ENCODE measurements around the gene ACBD4.

Gene ACBD4

GRCh38 chr17:45136846-45137560, 1.5 kb downstream of the ACBD4 start:
- Histone ChIP-seq H3K4me3 (replicated peaks; ENCODE audit: insufficient read depth, low read length) (no peak overlapping the region), H3K27me3 (ENCODE audit: insufficient read depth, poor library complexity, severe bottlenecking) (no peaks in the 10 kb centered on the region), H3K27ac (replicated peaks) (no peak overlapping the region)
- DNase-seq (ENCODE audit: low read depth in 1 of 2, low spot score in 1 of 2) = no peak
- TF ChIP-seq POLR2AphosphoS5 (IDR thresholded peaks at IDR 0.05; ENCODE audit: low read depth) (no peak), GABPA (IDR thresholded peaks at IDR 0.05; ENCODE audit: low read depth) (no peak), SPI1 (IDR thresholded peaks at IDR 0.05; ENCODE audit: borderline replicate concordance, low read depth) (no peak)
- TF ChIP-seq, protein P1, sequence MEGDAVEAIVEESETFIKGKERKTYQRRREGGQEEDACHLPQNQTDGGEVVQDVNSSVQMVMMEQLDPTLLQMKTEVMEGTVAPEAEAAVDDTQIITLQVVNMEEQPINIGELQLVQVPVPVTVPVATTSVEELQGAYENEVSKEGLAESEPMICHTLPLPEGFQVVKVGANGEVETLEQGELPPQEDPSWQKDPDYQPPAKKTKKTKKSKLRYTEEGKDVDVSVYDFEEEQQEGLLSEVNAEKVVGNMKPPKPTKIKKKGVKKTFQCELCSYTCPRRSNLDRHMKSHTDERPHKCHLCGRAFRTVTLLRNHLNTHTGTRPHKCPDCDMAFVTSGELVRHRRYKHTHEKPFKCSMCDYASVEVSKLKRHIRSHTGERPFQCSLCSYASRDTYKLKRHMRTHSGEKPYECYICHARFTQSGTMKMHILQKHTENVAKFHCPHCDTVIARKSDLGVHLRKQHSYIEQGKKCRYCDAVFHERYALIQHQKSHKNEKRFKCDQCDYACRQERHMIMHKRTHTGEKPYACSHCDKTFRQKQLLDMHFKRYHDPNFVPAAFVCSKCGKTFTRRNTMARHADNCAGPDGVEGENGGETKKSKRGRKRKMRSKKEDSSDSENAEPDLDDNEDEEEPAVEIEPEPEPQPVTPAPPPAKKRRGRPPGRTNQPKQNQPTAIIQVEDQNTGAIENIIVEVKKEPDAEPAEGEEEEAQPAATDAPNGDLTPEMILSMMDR (IDR thresholded peaks at IDR 0.05; ENCODE audit: insufficient read depth, low read length) = no peak

- Histone ChIP-seq H3K4me3 (replicated peaks; ENCODE audit: insufficient read depth, low read length) (no peak overlapping the region), H3K27ac (replicated peaks) (no peak overlapping the region), H3K27me3 (ENCODE audit: insufficient read depth, poor library complexity, severe bottlenecking) (no peaks in the 10 kb centered on the region)
- TF ChIP-seq REST (IDR thresholded peaks at IDR 0.05; ENCODE audit: insufficient replicate concordance, low read depth) (no peak), SPI1 (IDR thresholded peaks at IDR 0.05; ENCODE audit: borderline replicate concordance, low read depth) (no peak), GABPA (IDR thresholded peaks at IDR 0.05; ENCODE audit: low read depth) (no peak), POLR2AphosphoS5 (IDR thresholded peaks at IDR 0.05; ENCODE audit: low read depth) (no peak)
- TF ChIP-seq, protein P1 (IDR thresholded peaks at IDR 0.05; ENCODE audit: insufficient read depth, low read length) = no peak
- no peak for DNase-seq (ENCODE audit: low read depth in 1 of 2, low spot score in 1 of 2)
Observed at GRCh38 chr17:45137561-45138305, 2.2 kb downstream of the ACBD4 start.

- H3K27ac ChIP-seq (replicated peaks) = no peak overlapping the region
- H3K27me3 ChIP-seq (ENCODE audit: insufficient read depth, poor library complexity, severe bottlenecking) = no peaks in the 10 kb centered on the region
- DNase-seq (ENCODE audit: low read depth in 1 of 2, low spot score in 1 of 2) = no peak
- TF ChIP-seq, protein P1 (IDR thresholded peaks at IDR 0.05; ENCODE audit: insufficient read depth, low read length) = no peak
- TF ChIP-seq REST (IDR thresholded peaks at IDR 0.05; ENCODE audit: insufficient replicate concordance, low read depth) = no peak
- no peak for TF ChIP-seq SPI1 (IDR thresholded peaks at IDR 0.05; ENCODE audit: borderline replicate concordance, low read depth)
- no peak for TF ChIP-seq POLR2AphosphoS5 (IDR thresholded peaks at IDR 0.05; ENCODE audit: low read depth)
- TF ChIP-seq GABPA (IDR thresholded peaks at IDR 0.05; ENCODE audit: low read depth) = no peak
- H3K4me3 ChIP-seq (replicated peaks; ENCODE audit: insufficient read depth, low read length) = no peak overlapping the region
Observed at GRCh38 chr17:45138911-45139532, 3.5 kb downstream of the ACBD4 start.
